RPMI7951 (cell line): ENCODE measurements around the gene PATJ. TPM values are rescaled to one million over a fixed set of nuclear protein-coding genes. Genes with fewer than 3 reads are reported as not detected.
"Not testable (repeated sequence)": the region's sequence is repeated elsewhere in the genome, so short reads cannot be mapped to it uniquely, and the experiment has no call there.

Experiments used
- DNase-seq: peaks from one replicate; pipeline ENCODE4 v3.0.0-alpha.2; 2012; ENCODE audit warnings: low read depth
- total RNA-seq: library from RNA; depleted of rRNA; stranded (reverse); fragments of >200 nt; shearing (Covaris generic); gene quantifications from 2 replicates; pipeline ENCODE4 v1.2.3, GENCODE V29; 2014

PATJ gene
- total RNA-seq, 1 experiment from 2014 or later, result 6.1 TPM

DNA sequence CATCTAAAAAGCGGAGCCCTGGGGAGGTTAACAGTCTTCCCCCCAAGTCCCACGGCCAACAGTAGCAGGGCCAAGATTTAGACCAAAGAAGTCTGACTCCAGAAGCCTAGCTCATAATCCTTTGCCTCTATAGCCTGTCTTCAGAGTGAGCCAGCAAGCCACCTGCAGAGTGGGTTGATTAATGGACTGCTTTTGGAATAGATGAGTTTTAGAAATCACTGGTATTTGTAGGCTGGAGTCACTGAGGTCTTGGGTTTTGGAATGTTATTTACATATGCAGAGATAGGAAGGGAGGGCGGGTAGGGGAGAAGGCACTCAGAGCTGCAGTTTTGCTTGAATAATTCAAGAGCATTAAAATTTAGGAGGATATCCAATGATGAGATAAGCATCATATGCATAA lies 361.6 kb downstream of the PATJ start:
- no peak for DNase-seq

DNA sequence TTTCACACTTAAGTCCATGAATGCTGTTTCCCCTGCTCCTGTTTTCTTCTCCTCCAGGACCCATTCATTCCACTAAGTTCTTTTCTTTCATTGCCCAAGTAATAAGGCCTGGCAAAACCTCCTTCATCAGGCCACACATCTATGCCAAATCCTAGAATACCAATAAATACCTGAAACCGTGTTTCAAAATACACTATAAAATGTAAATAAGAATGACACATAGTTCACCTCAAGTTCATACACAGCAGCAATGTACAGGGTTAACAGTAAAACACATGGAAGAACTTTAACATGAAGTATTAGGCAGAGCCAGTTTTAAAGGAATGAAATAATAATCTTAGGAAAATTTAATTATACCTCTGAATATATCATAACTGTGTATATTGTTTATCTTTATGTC lies 365.6 kb downstream of the PATJ start:
- DNase-seq, result no peak

DNA sequence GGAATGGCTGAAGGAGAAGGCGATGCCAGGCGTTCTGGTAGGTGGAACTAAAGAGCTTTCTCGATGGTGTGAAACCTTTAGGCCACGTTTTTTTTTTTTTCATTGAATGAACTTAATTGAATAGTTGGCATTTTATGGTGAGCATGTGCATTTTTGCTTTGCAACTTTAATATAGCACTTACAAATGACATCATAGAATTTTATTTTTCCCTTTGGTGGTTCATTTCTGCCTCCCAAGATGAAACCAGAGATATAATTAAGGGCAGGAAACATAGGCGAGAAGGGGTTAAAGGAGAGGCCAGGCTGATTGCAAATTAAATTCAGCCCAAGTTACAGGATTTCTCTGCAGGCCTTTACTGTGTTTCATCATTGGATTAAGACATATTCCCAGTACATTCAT lies 366.8 kb downstream of the PATJ start:
- no peak for DNase-seq

DNA sequence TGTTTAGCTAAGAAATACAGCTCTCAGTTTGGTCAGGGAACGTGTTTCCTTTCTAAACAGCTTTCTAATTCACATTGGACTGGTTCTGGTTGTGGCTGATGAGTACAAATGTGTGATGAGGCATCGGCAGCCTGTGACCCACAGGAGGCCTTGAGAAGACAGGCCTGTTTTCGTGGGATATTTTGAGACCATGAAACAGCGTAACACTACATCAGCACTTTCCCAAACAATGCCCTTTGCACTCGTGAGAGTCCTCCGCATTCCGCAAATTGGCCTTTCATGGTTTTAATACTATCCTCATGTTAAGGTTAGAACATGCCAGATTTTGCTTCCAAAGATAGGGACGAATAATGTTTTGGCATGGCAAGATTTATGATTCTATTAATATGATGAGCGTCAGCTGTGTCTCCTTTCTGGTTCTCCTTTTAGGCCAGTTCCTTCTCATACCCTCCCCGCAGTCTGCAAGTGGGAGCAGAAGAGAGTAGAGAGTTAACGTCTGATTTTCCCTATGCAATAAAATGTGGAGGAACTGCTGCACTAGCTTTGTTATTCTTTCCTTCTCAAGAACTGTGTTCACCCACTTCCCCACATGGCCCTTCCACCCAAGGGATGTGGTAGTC lies 368.0 kb downstream of the PATJ start:
- DNase-seq, result no peak

DNA sequence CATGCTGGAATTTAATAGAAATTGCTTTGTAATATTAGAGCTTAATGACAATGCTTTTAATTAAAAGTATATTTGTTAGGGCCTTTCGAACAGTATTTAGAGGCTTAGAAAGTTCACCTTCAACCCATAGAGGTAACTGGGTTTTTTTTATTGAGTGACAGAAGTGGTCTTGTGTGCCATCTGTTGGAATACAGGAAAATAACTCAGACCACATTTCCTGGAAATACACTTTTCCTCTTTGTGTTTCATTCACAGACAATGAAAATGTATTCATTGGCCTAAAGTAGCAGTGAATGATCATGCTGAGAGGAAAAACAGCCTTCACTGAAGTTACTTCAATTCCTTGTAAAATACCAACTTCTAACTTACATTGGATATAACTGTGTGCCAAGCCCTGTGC lies 368.8 kb downstream of the PATJ start:
- no peak for DNase-seq

DNA sequence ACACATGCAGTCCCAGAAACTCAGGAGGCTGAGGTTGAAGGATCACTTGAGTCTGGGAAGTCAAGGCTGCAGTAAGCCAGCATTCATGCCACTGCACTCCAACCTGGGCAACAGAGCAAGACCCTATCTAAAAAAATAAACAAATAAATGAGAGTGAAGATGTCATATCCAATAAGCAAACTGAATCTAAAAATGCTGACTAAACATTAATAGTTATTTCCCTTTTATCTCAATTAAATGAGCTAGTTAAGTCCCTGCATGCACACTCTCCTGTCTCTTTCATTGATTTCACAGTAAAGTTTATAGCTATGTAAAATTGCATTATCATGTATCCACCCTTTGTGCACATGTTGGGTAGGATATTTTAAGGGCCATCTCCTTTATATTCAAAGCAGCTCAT lies 371.2 kb downstream of the PATJ start:
- DNase-seq, result no peak

DNA sequence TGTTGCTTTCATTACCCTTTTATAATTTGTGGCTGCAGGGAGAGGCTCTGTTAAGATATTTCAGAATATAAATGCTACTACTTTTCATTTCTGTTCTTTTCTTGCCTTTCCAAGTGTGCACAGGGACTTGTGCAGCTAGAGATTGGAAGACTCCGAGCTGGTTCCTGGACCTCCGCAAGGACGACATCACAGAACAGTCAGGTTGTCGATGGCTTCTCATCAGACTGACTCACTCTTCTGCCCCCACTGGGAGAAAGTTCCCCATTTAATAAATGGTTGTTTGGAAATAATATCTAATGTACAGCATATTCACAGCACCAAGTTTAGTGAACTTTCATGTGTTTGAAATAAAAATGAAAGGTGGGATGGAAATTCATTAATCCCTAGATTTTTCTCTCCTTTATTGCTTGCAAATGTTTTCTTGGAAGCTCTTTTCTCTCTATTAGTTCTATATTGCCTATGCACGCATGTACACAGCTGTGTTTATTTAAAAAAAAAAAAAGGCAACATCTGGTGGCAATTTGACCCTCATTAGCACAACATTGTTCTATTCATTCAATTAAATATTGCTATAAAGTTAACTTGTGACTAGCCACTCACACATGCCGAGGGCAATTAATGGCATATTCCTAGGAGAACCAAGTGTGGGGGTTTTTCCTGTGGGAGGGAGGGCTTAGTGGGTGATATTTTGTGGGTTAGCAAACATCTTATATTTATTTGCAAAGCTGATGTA lies 374.9 kb downstream of the PATJ start:
- DNase-seq, result peak; percentile 2

DNA sequence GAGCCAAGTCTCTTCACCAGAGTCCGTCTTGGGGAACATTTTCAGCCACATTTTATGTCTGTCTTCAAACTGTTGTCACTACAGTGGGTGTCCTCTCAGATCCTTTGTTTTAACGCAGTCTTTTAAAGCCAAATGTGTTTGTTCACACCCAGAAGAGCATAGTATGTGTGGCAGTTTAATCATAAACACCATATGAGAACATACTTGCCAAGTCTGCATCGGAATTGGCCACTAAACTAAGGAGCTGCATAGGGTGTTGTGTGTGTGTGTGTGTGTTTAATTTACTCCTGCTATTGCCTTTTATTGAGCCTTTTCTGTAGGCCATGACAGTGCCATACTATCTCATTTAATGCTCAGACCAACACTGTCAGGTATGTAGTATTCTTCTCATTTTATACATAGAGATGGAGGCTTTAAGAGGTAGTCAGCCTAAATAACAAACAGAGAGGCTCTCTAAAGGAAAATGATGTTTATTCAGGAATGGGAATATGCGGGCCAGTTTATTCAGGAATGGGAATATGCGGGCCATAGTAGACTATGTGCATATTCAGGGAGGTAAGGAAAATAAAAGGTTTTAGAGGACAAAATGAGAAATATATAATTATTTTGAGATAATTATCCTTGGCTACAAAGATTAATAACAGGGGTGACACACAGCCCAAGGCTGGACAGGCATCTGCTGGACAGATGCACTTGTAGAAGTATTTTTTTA lies 384.5 kb downstream of the PATJ start:
- DNase-seq, result no peak

DNA sequence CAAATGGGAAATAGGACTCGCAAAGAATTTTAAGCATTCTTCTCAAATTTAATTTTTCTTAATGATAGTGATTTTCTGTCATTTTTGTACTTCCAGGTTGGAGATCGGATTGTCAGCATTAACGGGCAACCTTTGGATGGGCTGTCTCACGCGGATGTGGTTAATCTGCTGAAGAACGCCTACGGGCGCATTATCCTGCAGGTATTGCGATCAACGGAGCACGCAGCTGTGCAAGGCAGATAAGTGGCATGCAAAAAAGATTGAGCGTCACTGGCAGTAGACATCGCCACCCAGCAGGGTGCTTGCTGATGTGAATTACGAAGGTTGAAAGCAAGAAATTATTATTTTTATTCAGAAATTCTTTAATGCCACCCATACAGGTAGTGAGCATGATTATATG lies 386.5 kb downstream of the PATJ start:
- DNase-seq, result no peak

DNA sequence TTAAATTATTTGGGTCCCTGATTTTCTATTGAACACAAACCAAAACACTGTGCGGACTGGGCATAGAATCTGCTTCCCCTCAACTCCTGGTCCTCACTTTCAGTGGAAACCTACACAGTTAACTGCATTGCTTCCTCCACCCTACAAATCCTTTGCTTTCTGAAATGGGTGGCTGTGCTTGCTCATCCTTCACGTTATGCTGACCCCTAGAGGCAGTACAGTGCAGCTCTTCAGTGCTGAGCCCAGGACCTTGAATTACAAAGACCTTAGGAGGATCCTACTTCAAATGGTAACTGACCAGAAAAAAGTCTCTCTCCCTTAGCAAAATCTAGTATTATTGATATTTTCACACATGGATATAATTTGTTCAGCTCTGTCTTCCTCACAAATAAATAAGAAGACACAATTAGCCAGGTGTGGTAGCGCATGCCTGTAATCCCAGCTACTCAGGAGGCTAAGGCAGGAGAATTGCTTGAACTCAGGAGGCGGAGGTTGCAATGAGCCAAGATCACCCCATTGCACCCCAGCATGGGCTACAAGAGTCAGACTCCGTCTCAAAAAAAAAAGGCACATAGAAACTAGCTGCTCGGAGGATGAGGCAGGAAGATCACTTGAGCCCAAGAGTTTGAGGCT lies 388.9 kb downstream of the PATJ start:
- peak; percentile 62 for DNase-seq

DNA sequence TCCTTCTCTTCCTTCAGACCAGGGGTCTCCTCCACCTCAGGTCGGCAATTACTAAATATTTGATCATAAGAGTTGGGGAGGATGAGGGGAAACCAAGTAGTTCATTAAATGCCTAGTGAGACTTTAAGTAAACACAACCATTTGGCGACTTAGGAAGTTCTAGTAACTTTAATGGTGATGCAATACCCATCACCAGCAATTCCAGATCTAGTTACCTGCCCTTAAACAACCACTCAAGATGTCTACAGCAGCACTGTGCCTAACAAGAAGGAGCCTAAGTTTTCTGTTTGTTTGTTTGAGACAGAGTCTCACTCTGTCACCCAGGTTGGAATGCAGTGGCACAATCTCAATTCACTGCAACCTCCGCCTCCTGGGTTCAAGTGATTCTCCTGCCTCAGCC lies 395.7 kb downstream of the PATJ start:
- DNase-seq, result no peak

DNA sequence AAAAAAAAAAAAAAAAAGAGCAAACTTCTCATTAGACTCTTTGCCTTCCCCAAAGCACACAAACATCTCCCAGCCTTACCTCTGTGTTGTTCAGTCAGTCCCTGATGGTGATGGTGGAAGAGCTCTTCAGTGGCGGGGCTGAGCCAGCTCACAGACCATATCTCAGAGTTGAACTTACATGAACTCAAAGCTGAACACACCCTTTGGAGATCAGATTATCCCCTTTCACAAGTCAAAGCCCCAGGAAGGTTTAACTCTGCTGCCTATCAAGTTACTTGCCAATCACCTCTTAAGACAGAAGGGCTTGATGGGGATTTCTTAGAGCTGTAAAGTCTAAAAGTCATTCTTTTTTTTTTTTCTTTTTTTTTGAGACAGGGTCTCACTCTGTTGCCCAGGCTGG lies 397.1 kb downstream of the PATJ start:
- DNase-seq, result no peak

DNA sequence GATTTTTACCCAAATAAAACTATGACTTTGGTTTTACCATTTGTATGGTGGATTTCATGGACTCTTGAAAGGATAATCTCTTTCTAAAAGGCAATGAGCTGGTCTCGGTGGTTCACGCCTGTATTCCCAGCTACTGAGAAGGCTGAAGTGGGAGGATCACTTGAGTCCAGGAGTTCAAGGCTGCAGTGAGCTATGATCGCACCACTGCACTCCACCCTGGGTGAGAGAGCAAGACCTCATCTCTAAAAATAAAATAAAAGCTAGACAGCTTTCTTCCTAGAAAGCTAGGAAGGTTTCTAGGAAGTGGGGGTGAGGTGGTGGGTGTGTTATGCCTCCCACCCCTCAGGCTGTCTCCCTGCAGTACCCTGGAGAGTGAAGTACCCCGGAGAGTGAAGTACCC lies 398.4 kb downstream of the PATJ start:
- DNase-seq, result no peak

DNA sequence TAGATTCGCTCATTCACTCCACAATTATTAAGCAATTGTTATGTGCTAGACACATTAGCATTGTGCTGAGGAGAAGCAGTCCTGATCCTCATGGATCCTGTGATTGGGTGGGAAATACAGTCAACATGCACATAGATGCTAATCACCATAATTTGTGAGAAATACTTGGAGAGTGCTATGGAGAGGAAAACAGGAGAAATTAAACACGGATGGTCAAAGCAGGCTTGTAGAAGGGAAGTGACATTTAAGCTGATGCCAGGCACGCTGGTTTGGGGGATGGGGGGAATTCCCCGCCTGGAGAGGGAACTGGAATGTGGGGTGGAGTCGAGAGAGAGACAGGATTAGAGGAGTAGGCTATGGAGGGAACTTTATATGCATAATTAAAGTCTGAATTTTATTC lies 400.2 kb downstream of the PATJ start:
- no peak for DNase-seq

DNA sequence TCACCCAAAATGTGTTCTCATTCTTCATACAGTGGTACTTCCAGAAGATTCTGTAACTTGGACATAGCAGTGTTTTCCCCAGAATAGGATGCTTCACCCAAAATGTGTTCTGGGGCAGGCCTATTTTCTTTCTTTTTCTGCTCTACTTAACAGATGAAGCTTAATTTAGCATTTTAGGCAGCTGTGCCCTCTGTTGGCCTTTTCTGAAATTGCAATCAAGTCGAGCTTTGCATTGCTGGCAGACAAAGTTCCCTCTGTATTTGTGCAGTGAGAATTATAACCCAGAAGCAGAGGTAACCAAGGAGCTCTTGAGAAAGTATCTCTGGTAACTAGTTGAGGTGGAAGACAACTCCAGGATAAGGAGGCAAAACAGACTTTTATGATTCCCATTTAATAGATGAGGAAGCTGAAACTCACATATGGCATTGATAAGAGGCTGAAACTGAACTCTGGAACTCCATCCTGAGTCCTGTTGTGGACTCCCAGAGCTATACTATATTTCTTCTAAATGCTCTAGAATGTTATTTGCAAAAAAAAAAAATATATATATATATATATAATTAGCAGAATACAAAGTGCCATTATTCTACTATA lies 402.1 kb downstream of the PATJ start:
- peak; percentile 53 for DNase-seq

DNA sequence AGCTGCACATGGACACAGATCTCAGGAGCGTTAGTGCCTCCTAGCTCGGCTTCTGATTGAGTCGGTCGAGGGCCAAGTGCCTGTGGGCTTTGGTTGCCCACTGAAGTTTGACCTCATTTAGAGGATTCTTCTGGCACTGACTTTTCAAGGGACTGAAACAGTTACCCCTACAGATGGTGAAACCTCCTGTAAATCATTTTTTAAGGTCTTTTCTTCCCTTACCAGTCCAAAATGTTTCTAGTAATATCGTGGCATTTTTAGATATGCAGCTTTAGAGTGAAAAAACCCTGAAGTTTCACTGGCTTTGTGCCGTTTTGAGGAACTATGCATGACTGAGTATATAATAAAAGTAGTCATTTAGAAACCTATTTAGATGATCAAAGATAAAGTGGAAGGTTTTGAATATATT lies 417.7 kb downstream of the PATJ start:
- DNase-seq, result no peak

DNA sequence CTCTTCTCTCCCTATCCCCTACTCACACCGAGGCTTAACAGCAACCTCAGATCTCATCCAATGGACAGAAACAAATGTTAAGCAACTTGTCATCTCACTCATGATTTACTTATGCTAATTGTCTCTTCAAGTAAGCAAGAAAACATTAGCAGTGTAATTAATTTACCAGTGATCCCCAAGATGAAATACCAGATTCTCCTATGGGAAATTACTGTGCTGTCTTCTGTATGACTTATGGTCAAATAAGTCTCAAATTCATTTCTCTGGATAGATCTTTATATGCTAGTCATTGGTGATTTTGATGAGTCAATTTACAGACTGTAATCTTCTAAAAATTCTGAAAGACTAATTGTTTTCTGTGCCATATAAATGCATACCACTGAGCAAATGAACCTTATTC lies 419.4 kb downstream of the PATJ start:
- DNase-seq, result no peak

DNA sequence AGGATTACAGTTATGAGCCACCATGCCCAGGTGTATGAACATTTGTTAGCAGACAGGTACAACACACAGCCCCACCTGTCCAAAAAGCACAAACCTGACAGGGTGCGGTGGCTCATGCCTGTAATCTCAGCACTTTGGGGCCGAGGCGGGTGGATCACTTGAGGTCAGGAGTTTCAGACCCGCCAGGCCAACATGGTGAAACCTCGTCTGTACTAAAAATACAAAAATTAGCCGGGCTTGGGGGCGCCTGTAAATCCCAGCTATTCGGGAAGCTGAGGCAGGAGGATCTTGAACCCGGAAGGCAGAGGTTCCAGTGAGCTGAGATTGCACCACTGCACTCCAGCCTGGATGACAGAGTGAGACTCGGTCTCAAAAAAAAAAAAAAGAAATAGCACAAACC lies 428.1 kb downstream of the PATJ start:
- DNase-seq, result not testable (repeated sequence)

DNA sequence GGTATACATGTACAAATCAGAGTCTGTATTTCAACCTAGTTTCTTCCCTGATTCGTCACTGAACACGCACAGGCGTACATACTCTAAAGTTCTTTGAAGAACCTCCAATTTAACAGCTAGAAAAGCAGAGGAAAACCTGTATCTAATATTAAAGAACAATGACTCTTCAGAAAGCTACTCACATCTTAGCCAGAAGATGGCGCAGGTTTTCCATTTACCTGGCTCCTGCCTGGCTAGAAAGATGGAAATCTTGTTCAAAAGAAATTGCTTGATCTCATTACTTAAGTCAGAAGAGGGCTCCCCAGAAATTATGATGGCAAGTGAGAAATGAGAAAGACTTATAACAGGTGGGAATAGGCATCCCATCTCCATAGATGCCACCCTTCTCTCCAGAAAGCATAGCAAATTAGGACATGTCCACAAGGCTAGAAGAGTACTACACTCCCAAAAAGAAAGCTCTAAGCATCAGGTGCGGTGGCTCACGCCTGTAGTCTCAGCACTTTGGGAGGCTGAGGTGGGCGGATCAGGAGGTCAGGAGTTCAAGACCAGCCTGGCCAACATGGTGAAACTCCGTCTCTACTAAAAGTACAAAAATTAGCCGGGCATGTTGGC lies 433.4 kb downstream of the PATJ start:
- DNase-seq, result peak; percentile 41

DNA sequence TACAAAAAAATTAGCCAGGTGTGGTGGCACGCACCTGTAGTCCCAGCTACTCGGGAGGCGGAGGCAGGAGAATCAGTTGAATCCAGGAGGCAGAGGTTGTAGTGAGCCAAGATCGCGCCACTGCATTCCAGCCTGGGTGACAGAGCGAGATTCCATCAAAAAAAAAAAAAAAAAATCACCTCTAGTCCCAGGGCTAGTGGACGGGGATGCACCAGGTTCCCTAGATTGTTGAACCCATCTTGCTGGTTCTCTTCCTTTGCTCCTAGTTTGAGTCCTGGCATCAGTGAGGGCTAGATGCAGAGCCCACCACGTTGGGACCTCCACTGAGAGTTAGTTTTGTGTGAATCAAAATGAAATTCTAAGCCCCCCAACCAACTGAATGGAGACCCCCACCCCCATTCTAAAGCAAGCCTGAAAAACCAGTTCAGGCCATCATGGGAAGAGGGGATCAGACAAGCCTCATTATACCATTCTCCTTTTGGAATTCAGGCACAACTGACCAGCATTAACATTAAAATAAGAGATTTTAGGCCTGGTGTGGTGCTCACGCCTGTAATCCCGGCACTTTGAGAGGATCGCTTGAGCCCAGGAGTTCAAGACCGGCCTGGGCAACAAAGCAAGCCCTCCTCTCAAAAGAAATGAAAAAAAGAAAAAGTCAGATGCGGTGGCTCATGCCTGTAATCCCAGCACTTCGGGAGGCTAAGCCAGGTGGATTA lies 434.5 kb downstream of the PATJ start:
- no peak for DNase-seq

DNA sequence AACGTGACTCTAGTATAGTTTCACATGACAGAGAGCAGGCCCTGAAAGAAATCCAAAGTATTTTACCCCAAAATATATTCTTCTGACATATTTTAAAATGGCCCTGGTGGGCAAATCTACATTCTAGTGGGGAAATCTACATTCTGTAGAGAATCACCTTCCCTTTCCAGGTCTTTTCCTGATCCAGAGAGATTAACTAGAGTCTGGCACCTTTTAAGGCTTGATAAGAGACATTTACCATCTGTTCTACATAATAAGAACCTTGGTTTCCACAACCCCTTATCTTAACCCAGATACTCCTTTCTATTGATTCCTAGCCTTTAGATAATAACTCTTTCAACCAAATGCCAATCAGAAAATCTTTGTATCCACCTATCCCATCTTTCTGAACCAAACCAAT lies 435.3 kb downstream of the PATJ start:
- no peak for DNase-seq
